HG03571 (cell line): ENCODE data around the gene CLDN17.

Experiments used
- ATAC-seq: cut with Tn5 transposase; IDR thresholded peaks from one replicate; pipeline ENCODE4 v1.9.1; 2021; ENCODE audit not compliant: unreplicated experiment

The CLDN17 gene

GRCh38 chr21:30126576-30126975 lies 40.0 kb downstream of the CLDN17 start:
- no peak for ATAC-seq

GRCh38 chr21:30117631-30118030 lies 49.0 kb downstream of the CLDN17 start:
- ATAC-seq, result no peak

GRCh38 chr21:30116479-30116878 lies 50.1 kb downstream of the CLDN17 start:
- ATAC-seq, result no peak
